Measurements from ENCODE around the gene LEP. TPM values are rescaled to one million over a fixed set of nuclear protein-coding genes. Genes with fewer than 3 reads are reported as not detected.

LEP gene
- total and polyA plus RNA-seq, 2 donors (not counting 1 experiment from before 2014, with no cell fraction given), result not detected

DNA sequence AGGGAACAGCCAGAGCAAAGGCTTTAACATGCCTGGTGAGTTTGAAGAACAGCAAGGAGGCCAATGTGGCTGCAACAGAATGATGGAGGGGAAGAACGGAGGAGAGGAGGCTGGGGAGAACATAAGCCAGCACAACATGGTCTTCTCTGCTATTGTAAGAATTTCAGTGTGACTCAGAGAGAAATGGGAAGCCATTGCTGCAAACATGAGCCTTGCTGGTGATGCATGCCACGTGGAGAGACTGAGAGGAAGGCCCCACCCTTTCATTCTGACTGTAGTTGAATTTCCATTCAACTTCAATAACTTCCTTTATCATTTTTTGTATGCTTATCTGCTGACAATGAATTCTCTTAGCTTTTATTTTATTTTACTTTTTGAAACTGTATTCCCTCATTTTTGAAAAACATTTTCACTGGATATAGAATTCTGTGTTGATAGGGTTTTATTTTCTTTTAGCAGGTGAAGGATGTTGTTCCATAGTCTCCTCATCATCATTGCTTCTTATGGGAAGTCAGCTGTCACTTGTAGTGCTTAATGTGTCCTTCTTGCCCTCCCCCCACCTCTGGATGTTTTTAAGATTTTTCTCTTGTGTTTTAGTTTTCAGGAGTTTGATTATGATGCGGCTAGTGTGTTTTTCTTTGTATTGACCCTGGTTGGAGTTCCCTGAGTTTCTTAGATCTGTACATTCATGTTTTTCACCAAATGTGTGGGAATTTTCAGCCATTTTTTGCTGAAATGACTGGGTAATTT lies 46.4 kb upstream of the LEP start:
- peaks cover 44% of the 10 kb centered on the region for H3K27me3 Mint-ChIP-seq
- Histone ChIP-seq H3K9me3 (ENCODE audit: control extremely low read depth in 1 of 3, control insufficient read depth in 2 of 3, insufficient read depth in 1 of 3, low read length in 2 of 3) (peaks cover 2 to 28% (median 16%) of the 10 kb centered on the region in 3 donors), H3K4me1 (ENCODE audit: control insufficient read depth in 2 of 2, insufficient read depth in 2 of 2, low read length in 2 of 2) (no peaks in the 10 kb centered on the region), H3K4me2 (replicated peaks; ENCODE audit: low read depth, low read length, poor library complexity, severe bottlenecking) (no peak overlapping the region), H3K27ac (ENCODE audit: low read length in 2 of 2) (no peak overlapping the region), H3K79me2 (ENCODE audit: control insufficient read depth, insufficient read depth, low read length) (no peaks in the 10 kb centered on the region), H3K36me3 (replicated peaks in 1 of 2; ENCODE audit: control extremely low read depth in 1 of 2, control insufficient read depth in 1 of 2, extremely low read depth in 1 of 2, insufficient read depth in 2 of 2, low read length in 1 of 2) (no peaks in the 10 kb centered on the region), H3K27me3 (replicated peaks in 1 of 4; ENCODE audit: control extremely low read depth in 1 of 4, control insufficient read depth in 3 of 4, insufficient read depth in 4 of 4, low read length in 3 of 4) (peaks cover 0 to 11% (median 3%) of the 10 kb centered on the region in 4 experiments), H2AFZ (ENCODE audit: insufficient read depth, low read depth, low read length, poor library complexity, severe bottlenecking) (no peak overlapping the region), H4K20me1 (ENCODE audit: control insufficient read depth, insufficient read depth, low read length, poor library complexity, severe bottlenecking) (no peaks in the 10 kb centered on the region), H3K4me3 (ENCODE audit: control extremely low read depth in 1 of 5, extremely low read depth in 1 of 5, insufficient read depth in 1 of 5, low read depth in 2 of 5, low read length in 4 of 5) (no peak overlapping the region), H3K9ac (ENCODE audit: low read length) (no peak overlapping the region)
- no peak for DNase-seq
- no peak for ATAC-seq (ENCODE audit: low read depth)
- no peaks in the 10 kb centered on the region for H3K4me1 Mint-ChIP-seq
- CTCF ChIA-PET, result no interaction called here
- H3K4me3 Mint-ChIP-seq, result no peak overlapping the region
- POLR2A ChIA-PET, result no interaction called here
- WGBS (ENCODE audit: insufficient coverage), result 100% methylated on average over 2 of the region's 3 CpGs
- H3K9me3 Mint-ChIP-seq (ENCODE audit: insufficient read depth), result peaks cover 18% of the 10 kb centered on the region
- intact Hi-C loops (cut with micrococcal nuclease), result no loop called here
- no peak overlapping the region for H3K27ac Mint-ChIP-seq
- TF ChIP-seq CTCF (IDR thresholded peaks at IDR 0.05) (no peak), EZH2 (IDR thresholded peaks at IDR 0.05; ENCODE audit: borderline replicate concordance, insufficient read depth, low read depth, low read length, poor library complexity, severe bottlenecking) (no peak)

DNA sequence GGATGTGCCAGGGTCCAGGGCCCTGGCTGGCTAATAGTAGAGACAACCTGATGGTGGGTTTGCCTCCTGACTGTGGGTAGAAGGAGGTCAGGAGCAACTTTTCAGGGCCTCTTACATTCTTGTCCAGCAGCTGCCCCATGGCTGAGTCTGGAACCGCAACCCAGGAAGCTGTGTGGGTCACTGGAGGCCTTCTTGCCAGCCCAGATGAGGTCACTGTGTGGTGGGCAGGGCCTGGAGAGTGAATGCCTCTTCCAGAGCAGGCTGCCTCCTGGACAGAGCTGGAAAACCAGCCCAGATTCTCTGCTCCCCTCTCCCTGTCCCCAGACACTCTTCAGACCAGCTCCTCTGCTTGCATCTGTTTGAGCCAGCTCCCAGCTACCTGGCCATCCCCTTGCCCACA lies 43.5 kb upstream of the LEP start:
- H3K4me2 ChIP-seq (replicated peaks; ENCODE audit: low read depth, low read length, poor library complexity, severe bottlenecking), result no peak overlapping the region
- POLR2A ChIA-PET, result no interaction called here
- Mint-ChIP-seq H3K4me1 (peaks cover 17% of the 10 kb centered on the region), H3K27ac (no peak overlapping the region), H3K4me3 (no peak overlapping the region), H3K9me3 (ENCODE audit: insufficient read depth) (peaks cover 18% of the 10 kb centered on the region), H3K27me3 (peaks cover 44% of the 10 kb centered on the region)
- ATAC-seq (ENCODE audit: low read depth), result no peak
- DNase-seq, result no peak
- H4K20me1 ChIP-seq (ENCODE audit: control insufficient read depth, insufficient read depth, low read length, poor library complexity, severe bottlenecking), result no peaks in the 10 kb centered on the region
- no peak overlapping the region for H3K9ac ChIP-seq (ENCODE audit: low read length)
- intact Hi-C loops (cut with micrococcal nuclease), result no loop called here
- no peak overlapping the region for H3K4me3 ChIP-seq (ENCODE audit: control extremely low read depth in 1 of 5, extremely low read depth in 1 of 5, insufficient read depth in 1 of 5, low read depth in 2 of 5, low read length in 4 of 5)
- H3K27ac ChIP-seq (ENCODE audit: low read length in 2 of 2), result no peak overlapping the region
- H2AFZ ChIP-seq (ENCODE audit: insufficient read depth, low read depth, low read length, poor library complexity, severe bottlenecking), result no peak overlapping the region
- H3K79me2 ChIP-seq (ENCODE audit: control insufficient read depth, insufficient read depth, low read length), result no peaks in the 10 kb centered on the region
- peaks cover 0 to 29% (median 17%) of the 10 kb centered on the region in 4 experiments for H3K27me3 ChIP-seq (replicated peaks in 1 of 4; ENCODE audit: control extremely low read depth in 1 of 4, control insufficient read depth in 3 of 4, insufficient read depth in 4 of 4, low read length in 3 of 4)
- H3K9me3 ChIP-seq (ENCODE audit: control extremely low read depth in 1 of 3, control insufficient read depth in 2 of 3, insufficient read depth in 1 of 3, low read length in 2 of 3), result peaks cover 2 to 28% (median 16%) of the 10 kb centered on the region in 3 donors
- H3K36me3 ChIP-seq (replicated peaks in 1 of 2; ENCODE audit: control extremely low read depth in 1 of 2, control insufficient read depth in 1 of 2, extremely low read depth in 1 of 2, insufficient read depth in 2 of 2, low read length in 1 of 2), result no peaks in the 10 kb centered on the region
- peaks cover 12 to 18% of the 10 kb centered on the region in 2 donors for H3K4me1 ChIP-seq (ENCODE audit: control insufficient read depth in 2 of 2, insufficient read depth in 2 of 2, low read length in 2 of 2)
- CTCF ChIA-PET, result interaction anchor here (1.1 to 1.8 kb wide), 2 partner anchors 12 to 489 kb away, joined by 4 to 9 read pairs; no protein-coding TSS in a partner anchor
- WGBS (ENCODE audit: insufficient coverage), result 100% methylated on average over 1 of the region's 1 CpG
- TF ChIP-seq EZH2 (IDR thresholded peaks at IDR 0.05; ENCODE audit: borderline replicate concordance, insufficient read depth, low read depth, low read length, poor library complexity, severe bottlenecking) (no peak), CTCF (IDR thresholded peaks at IDR 0.05) (no peak)

All from B cell (primary cell).